Measurements from ENCODE around the gene DNTTIP2.
"Not testable (repeated sequence)": the region's sequence is repeated elsewhere in the genome, so short reads cannot be mapped to it uniquely, and the experiment has no call there.

The DNTTIP2 gene

DNA sequence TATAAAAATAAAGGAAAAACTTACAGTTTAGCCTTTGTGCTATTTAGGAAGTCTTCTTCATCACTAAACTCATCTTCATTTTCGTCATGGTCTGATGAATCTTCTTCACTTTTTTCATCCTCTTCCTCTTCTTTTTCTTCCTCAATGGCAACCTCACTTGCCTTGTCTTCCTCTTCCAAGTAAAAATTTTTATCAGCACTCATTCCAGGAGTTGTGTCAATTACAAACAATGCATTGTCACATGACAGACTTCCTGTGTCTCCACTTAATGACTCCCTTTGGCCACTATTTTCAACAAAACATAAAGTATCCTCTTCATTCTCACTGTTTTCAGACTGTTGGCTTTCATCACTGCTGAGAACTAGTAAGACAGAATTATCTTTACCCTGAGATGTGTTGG lies 2.8 kb downstream of the DNTTIP2 start:
- DNase-seq = no peak

- no peak for DNase-seq
Measured at GRCh38 chr1:93874025-93874651, 4.9 kb downstream of the DNTTIP2 start.

GRCh38 chr1:93871366-93871765 lies 7.6 kb downstream of the DNTTIP2 start:
- no peak for DNase-seq

GRCh38 chr1:93869653-93870052 lies 9.4 kb downstream of the DNTTIP2 start:
- no peak for DNase-seq

DNA sequence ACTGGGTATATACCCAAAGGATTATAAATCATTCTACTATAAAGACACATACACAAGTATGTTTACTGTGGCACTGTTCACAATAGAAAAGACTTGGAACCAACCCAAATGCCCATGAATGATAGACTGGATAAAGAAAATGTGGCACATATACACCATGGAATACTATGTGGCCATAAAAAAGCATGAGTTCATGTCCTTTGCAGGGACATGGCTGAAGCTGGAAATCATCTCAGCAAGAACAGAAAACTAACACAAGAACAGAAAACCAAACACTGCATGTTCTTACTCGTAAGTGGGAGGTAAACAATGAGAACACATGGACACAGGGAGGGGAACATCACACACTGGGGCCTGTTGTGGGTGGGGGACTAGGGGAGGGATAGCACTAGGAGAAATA lies 10.5 kb downstream of the DNTTIP2 start:
- not testable (repeated sequence) for DNase-seq

DNA sequence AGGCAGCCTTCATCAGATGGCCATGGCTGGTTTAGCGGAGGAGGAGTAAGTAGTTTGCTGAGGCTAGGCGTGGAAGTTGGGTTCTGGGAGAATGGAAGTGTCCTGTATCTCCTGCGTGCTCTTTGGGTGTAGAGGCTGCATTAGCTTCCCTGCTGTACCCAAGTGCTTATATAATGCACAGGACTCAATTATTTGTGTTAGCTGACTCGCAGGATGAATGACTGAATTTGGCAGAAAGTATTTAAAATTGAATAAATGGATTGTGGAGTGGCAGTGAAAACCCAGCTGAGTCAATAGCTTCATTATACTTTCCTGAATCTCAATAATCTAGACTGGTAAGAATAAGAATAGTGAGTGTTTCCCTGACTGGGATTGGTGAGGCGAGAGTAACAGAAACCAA lies 13.8 kb downstream of the DNTTIP2 start:
- no peak for DNase-seq

GRCh38 chr1:93864175-93864574 lies 14.8 kb downstream of the DNTTIP2 start:
- no peak for DNase-seq

- DNase-seq = not testable (repeated sequence)
Measured at GRCh38 chr1:93857653-93858052, 21.4 kb downstream of the DNTTIP2 start.

GRCh38 chr1:93855983-93856382 lies 23.0 kb downstream of the DNTTIP2 start:
- not testable (repeated sequence) for DNase-seq

- no peak for DNase-seq
Measured at GRCh38 chr1:93853940-93854339, 25.1 kb downstream of the DNTTIP2 start.

GRCh38 chr1:93851878-93852277 lies 27.1 kb downstream of the DNTTIP2 start:
- DNase-seq = no peak

- DNase-seq = no peak
Measured at GRCh38 chr1:93851327-93851712, 27.7 kb downstream of the DNTTIP2 start.

- DNase-seq = not testable (repeated sequence)
Measured at GRCh38 chr1:93850687-93851326, 28.2 kb downstream of the DNTTIP2 start.

GRCh38 chr1:93848350-93848883 lies 30.6 kb downstream of the DNTTIP2 start:
- no peak for DNase-seq

- peak; percentile 66 for DNase-seq
Measured at GRCh38 chr1:93847811-93848288, 31.2 kb downstream of the DNTTIP2 start.

DNA sequence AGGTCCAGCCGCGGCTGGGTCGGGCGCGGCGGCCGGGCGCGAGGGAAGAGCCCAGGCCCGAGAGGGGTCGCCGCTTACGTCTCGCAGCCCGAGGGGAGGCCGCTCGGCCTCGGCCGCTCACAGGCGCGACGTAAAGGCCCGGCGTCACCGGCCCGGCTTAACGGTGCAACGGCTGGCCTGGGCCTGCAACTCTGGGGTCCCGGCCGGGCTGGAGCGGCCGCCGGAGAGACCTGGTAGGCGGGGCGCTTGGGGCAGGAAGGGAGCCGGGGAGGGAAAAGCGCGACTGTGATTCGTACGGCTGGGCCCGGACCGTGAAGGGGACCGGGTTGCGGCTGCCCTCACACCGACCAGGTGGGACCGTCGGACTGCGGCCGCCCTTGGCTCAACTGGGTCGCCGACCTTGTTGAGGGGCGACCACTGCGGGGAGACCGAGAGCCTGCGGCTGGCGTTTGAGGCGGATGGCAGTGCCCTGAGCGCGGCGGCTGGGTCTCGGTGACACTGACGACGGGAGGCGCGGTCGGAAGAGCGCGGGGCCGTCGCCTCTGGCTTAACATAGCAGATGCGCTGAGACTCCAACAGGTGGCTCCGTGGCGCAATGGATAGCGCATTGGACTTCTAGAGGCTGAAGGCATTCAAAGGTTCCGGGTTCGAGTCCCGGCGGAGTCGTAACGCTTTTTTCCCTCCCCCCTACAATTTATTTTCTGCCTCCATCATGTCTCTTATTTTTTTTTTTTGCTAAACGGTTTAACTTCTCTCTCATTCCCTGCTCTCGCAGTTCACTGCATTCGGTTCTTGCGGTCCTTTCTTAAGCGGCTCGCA lies 31.8 kb downstream of the DNTTIP2 start:
- DNase-seq = peak; percentile 78

DNA sequence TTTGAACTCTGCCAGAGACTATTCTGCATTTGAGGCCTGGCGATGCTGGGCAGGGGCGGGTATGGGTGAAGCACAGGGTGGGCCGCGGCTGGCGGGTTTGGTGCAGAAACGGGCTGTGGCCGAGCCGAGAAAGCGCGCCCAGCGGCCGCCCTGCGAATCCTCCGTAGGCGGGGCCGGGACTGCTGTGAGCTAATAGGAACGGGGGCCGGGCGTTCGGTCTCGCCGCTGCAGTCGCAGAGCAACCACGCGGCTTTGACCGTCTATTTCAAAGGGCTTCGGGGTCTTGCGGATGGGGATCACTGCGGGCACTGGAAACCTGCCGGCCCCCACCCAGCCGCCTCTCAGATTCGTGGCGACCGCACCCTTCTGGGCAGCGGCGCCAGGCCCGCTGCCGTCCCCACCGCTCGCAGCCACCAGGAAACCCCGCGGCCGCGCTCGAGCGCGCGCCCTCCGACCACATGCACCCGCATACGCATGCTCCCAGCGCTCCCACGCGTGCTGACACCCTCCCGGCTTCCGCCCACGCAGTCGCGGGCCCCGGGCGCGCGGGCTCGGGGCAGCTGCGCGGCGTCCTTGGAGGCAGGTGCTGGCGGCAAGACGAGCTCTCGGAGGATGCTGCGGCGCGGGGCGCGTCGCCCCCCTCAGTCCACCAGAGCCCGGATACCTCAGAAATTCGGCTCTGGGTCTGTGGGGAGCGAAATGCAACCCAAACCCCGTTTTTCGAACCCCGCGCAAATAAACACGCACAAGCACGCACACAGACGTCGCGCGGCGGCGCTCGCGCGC lies 32.6 kb downstream of the DNTTIP2 start:
- DNase-seq = peak; percentile 73

- DNase-seq = no peak
Measured at GRCh38 chr1:93845538-93846205, 33.3 kb downstream of the DNTTIP2 start.

DNA sequence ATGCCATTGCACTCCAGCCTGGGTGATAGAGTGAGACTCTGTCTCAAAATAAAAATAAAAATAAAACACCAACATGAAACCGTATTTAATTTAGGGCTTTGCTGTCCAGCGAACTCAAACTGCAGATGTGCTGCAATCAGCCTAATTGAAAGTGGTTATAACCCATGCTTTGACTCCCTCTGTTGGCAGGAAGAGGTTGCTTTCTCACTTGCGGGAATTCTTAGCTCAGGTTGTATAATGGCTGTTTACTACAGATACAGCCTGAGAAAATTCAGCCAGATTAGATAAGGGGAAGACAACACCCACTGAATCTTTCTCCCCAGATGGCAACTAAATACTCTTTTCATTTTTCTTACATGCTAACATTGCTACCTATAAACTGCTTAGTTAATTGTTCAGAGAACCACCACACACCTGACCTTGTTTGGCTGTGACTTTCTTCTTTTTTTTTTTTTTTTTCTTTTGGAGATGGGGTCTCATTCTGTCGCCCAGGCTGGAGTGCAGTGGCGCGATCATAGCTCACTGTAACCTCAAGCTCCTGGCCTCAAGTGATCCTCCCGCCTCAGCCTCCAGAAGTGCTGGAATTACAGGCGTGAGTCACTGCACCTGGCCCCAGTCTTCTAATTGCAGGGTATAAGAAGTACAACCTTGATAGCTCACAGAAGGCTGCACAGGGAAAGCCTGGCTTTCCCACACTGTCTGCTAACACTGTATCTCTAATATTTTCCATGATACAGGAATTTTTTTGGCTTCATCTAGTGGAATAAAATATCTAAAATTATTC lies 34.6 kb downstream of the DNTTIP2 start:
- DNase-seq = peak; percentile 58

GRCh38 chr1:93842750-93843500 lies 36.1 kb downstream of the DNTTIP2 start:
- no peak for DNase-seq

GRCh38 chr1:93841771-93842170 lies 37.2 kb downstream of the DNTTIP2 start:
- DNase-seq = no peak
